Mucosa of descending colon (tissue), 3 donors: ENCODE data around the gene UBA5. TPM values are rescaled to one million over a fixed set of nuclear protein-coding genes. Genes with fewer than 3 reads are reported as not detected.

Experiments
- ATAC-seq: fragments of 200-7000 bp; cut with Tn5 transposase; one replicate; pipeline ENCODE4 v1.9.1; 2020; ENCODE audit warnings: mild to moderate bottlenecking, moderate library complexity
- DNase-seq, 3 donors: peaks; one replicate each; pipeline ENCODE4 v3.0.0-alpha.2; 2020
- H3K36me3 ChIP-seq: fragments of 200-600 bp; one replicate; pipeline ENCODE4 v1.8.0; 2021; ENCODE audit warnings: low read depth, mild to moderate bottlenecking
- H3K4me1 ChIP-seq: fragments of 200-600 bp; one replicate; pipeline ENCODE4 v1.8.0; 2021; ENCODE audit warnings: low read depth, mild to moderate bottlenecking
- H3K4me3 ChIP-seq: fragments of 200-600 bp; one replicate; pipeline ENCODE4 v1.8.0; 2021; ENCODE audit warnings: mild to moderate bottlenecking
- H3K9me3 ChIP-seq: fragments of 200-600 bp; one replicate; pipeline ENCODE4 v1.8.0; 2021; ENCODE audit warnings: mild to moderate bottlenecking
- CTCF ChIP-seq: fragments of 200-600 bp; IDR thresholded peaks from one replicate; pipeline ENCODE4 v1.8.0; 2022; ENCODE audit warnings: antibody characterized with exemption, mild to moderate bottlenecking
- intact Hi-C, 2 donors: fragments of 100-400 bp; cut with DNase I in 1 of 2; cut with micrococcal nuclease in 1 of 2; formaldehyde crosslinking; loops; one replicate each; pipeline versions ENCODE4 v1.11.0 to v1.11.1; 2022; cut with DNase I, micrococcal nuclease
- total RNA-seq, 3 donors: library from RNA; stranded (reverse); fragmentation: NEBNext Ultra II Directional in 2 of 3; extraction: Animal tissue kit (Norgen Biotek cat#: 25700) in 2 of 3; gene quantifications; one replicate each; pipeline versions ENCODE4 v1.2.1 to v1.2.4, GENCODE V29; 2021 to 2023
- donor health status: DM: no; HTN: no; CAD: no; lungs with moderate emphysema.
- donor health status: DM: no; HTN: no; CAD: no.
- donor health status: DM: no; HTN: yes; CAD: no.

UBA5 gene
- total RNA-seq, 3 donors from 2014 or later: 29.4 to 30.3 (median 30.0) TPM

- TF ChIP-seq CTCF: no peak
- Histone ChIP-seq H3K9me3 (no peaks in the 10 kb centered on the region), H3K4me3 (no peak overlapping the region), H3K36me3 (no peaks in the 10 kb centered on the region), H3K4me1 (no peaks in the 10 kb centered on the region)
- DNase-seq (no peak), ATAC-seq (no peak)
- intact Hi-C loops: loop anchor here (2.0 to 5.0 kb wide), 2 partner anchors 105 to 108 kb away; no protein-coding TSS in a partner anchor
Measured at GRCh38 chr3:132642539-132642847, 17.6 kb upstream of the UBA5 start.

- no peaks in the 10 kb centered on the region for H3K4me1 ChIP-seq
- intact Hi-C loops: loop anchor here (2.0 to 5.0 kb wide), 2 partner anchors 106 to 109 kb away; no protein-coding TSS in a partner anchor
- no peaks in the 10 kb centered on the region for H3K36me3 ChIP-seq
- ATAC-seq (no peak), DNase-seq (no peak)
- no peaks in the 10 kb centered on the region for H3K9me3 ChIP-seq
- no peak for TF ChIP-seq CTCF
- H3K4me3 ChIP-seq: no peak overlapping the region
Measured at GRCh38 chr3:132643366-132643765, 16.8 kb upstream of the UBA5 start.

- TF ChIP-seq CTCF: no peak
- intact Hi-C loops: no loop called here
- H3K36me3 ChIP-seq: no peaks in the 10 kb centered on the region
Measured at GRCh38 chr3:132645058-132645457, 15.1 kb upstream of the UBA5 start.

GRCh38 chr3:132650153-132650552 is 10.0 kb upstream of the UBA5 start:
- Histone ChIP-seq H3K36me3 (no peaks in the 10 kb centered on the region), H3K9me3 (no peaks in the 10 kb centered on the region), H3K4me3 (no peak overlapping the region), H3K4me1 (no peaks in the 10 kb centered on the region)
- DNase-seq (no peak), ATAC-seq (no peak)
- no peak for TF ChIP-seq CTCF
- intact Hi-C loops: no loop called here

More at GRCh38 chr3:132645058-132645457, 15.1 kb upstream of the UBA5 start:
- DNase-seq (no peak), ATAC-seq (no peak)
- H3K9me3 ChIP-seq: no peaks in the 10 kb centered on the region
- no peaks in the 10 kb centered on the region for H3K4me1 ChIP-seq
- no peak overlapping the region for H3K4me3 ChIP-seq

GRCh38 chr3:132652640-132653270 is 7.4 kb upstream of the UBA5 start:
- DNase-seq: no peak
- intact Hi-C loops: no loop called here
- no peaks in the 10 kb centered on the region for H3K4me1 ChIP-seq
- no peak overlapping the region for H3K4me3 ChIP-seq
- H3K36me3 ChIP-seq: no peaks in the 10 kb centered on the region
- no peak for TF ChIP-seq CTCF
- ATAC-seq: no peak
- no peaks in the 10 kb centered on the region for H3K9me3 ChIP-seq

- DNase-seq: no peak
Measured at GRCh38 chr3:132654190-132654589, 5.9 kb upstream of the UBA5 start.

More at GRCh38 chr3:132654190-132654589, 5.9 kb upstream of the UBA5 start:
- Histone ChIP-seq H3K4me1 (peaks cover 4% of the 10 kb centered on the region), H3K36me3 (no peaks in the 10 kb centered on the region), H3K9me3 (no peaks in the 10 kb centered on the region), H3K4me3 (no peak overlapping the region)
- ATAC-seq: peak; percentile 32
- intact Hi-C loops: no loop called here
- no peak for TF ChIP-seq CTCF
